ENCODE results near the gene CALCOCO1. TPM values are rescaled to one million over a fixed set of nuclear protein-coding genes. Genes with fewer than 3 reads are reported as not detected.
"Not testable (repeated sequence)": the region's sequence is repeated elsewhere in the genome, so short reads cannot be mapped to it uniquely, and the experiment has no call there.

Gene CALCOCO1
- polyA plus RNA-seq, 1 experiment: 124 TPM

DNA sequence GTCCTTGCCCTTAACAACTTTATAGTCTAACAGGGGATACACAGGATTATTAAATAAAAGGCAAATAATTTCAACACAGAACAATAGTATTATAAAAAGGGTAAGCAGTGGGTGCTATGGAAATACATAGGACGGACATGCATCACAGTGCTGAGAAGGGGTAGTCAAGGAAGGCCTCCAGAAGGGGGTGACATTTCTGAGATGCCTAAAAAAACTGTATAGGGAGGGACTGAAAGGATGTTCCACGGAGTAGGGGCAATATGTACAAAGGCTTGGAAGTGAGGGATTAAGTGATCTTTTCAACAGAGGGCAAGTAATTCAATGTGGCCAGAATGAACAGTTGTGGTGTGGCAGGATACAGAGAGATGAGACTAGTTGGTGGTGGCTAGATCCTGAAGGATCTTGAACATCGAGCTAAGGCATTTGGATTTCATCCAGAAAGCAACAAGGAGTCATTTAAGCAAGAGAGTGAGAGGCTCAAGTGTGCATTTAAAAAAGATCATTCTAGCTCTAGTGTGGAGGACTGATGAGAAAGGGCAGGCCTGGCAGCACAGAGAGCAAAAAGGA, 42.5 kb downstream of the CALCOCO1 start:
- POLR2A ChIA-PET: no interaction called here
- no peak for DNase-seq (ENCODE audit: low read depth, low spot score)
- no peak for TF ChIP-seq CTCF (IDR thresholded peaks at IDR 0.05; ENCODE audit: low read depth, low read length)
- Histone ChIP-seq H3K9me3 (ENCODE audit: control insufficient read depth, insufficient read depth, low read length) (no peaks in the 10 kb centered on the region), H3K27ac (ENCODE audit: low read depth, low read length) (no peak overlapping the region), H3K27me3 (ENCODE audit: control insufficient read depth, insufficient read depth, low read length) (peaks cover 9% of the 10 kb centered on the region), H3K4me3 (ENCODE audit: low read depth, low read length) (no peak overlapping the region)
- CTCF ChIA-PET: interaction anchor here (1.5 to 2.7 kb wide), 2 partner anchors 61 to 141 kb away, joined by 3 to 8 read pairs; no protein-coding TSS in a partner anchor

- no peak overlapping the region for H3K4me3 ChIP-seq (ENCODE audit: low read depth, low read length)
- H3K27ac ChIP-seq (ENCODE audit: low read depth, low read length): no peak overlapping the region
- H3K9me3 ChIP-seq (ENCODE audit: control insufficient read depth, insufficient read depth, low read length): no peaks in the 10 kb centered on the region
- H3K27me3 ChIP-seq (ENCODE audit: control insufficient read depth, insufficient read depth, low read length): peaks cover 8% of the 10 kb centered on the region
- no peak for DNase-seq (ENCODE audit: low read depth, low spot score)
- ChIA-PET CTCF (interaction anchor here (1.5 kb wide), 1 partner anchor 140 kb away, joined by 3 read pairs; no protein-coding TSS in a partner anchor), POLR2A (no interaction called here)
- no peak for TF ChIP-seq CTCF (IDR thresholded peaks at IDR 0.05; ENCODE audit: low read depth, low read length)
Measured at GRCh38 chr12:53683983-53684382, 43.3 kb downstream of the CALCOCO1 start.

DNA sequence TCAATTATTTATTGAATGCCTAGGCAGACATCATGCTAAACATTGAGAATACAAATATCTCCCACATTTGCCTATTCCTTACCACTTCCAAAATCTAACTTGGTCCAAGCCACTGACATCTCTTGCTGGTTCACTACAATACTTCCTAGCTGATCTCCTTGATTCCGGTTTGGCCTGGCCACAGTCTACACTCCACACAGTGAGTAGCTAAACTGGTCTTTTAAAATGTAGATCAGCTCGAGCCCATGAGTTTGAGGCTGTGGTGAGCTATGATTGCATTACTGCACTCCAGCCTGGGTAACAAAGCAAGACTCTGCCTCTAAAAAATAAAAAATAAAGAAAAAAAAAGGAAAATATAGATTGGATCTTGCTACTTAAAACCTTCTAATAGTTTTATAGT, 43.8 kb downstream of the CALCOCO1 start:
- ChIA-PET CTCF (interaction anchor here (0.6 to 1.2 kb wide), 5 partner anchors 19 to 524 kb away, joined by 3 to 6 read pairs (median 4); no protein-coding TSS in a partner anchor), POLR2A (no interaction called here)
- DNase-seq (ENCODE audit: low read depth, low spot score): no peak
- Histone ChIP-seq H3K27ac (ENCODE audit: low read depth, low read length) (no peak overlapping the region), H3K27me3 (ENCODE audit: control insufficient read depth, insufficient read depth, low read length) (peaks cover 6% of the 10 kb centered on the region), H3K4me3 (ENCODE audit: low read depth, low read length) (no peak overlapping the region), H3K9me3 (ENCODE audit: control insufficient read depth, insufficient read depth, low read length) (no peaks in the 10 kb centered on the region)
- no peak for TF ChIP-seq CTCF (IDR thresholded peaks at IDR 0.05; ENCODE audit: low read depth, low read length)

DNA sequence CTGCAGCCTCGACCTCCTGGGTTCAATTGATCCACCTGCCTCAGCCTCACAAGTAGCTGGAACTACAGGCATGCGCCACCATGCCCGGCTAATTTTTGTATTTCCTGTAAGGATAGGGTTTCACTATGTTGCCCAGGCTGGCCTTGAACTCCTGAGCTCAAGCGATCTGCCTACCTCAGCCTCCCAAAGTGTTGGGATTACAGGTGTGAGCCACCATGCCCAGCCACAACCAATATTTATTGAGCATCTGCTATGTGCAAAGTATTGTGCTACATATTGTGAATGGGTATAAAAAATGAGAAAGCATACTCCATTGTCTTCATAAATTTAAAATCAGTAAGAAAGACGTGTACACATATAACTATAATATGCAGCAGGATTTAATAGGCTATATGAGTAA, 47.2 kb downstream of the CALCOCO1 start:
- H3K27me3 ChIP-seq (ENCODE audit: control insufficient read depth, insufficient read depth, low read length); H3K9me3 ChIP-seq (ENCODE audit: control insufficient read depth, insufficient read depth, low read length); H3K4me3 ChIP-seq (ENCODE audit: low read depth, low read length); H3K27ac ChIP-seq (ENCODE audit: low read depth, low read length); POLR2A ChIA-PET; DNase-seq (ENCODE audit: low read depth, low spot score): not testable (repeated sequence)
- CTCF ChIA-PET: interaction anchor here (1.2 kb wide), 1 partner anchor 66 kb away, joined by 4 read pairs; no protein-coding TSS in a partner anchor

GRCh38 chr12:53677800-53678148, 49.5 kb downstream of the CALCOCO1 start:
- ChIA-PET CTCF (interaction anchor here (0.6 to 5.2 kb wide), 6 partner anchors 17 to 135 kb away, joined by 3 to 103 read pairs (median 5); no protein-coding TSS in a partner anchor), POLR2A (no interaction called here)
- H3K27me3 ChIP-seq (ENCODE audit: control insufficient read depth, insufficient read depth, low read length): no peaks in the 10 kb centered on the region
- peak overlapping the region; percentile 91 for H3K27ac ChIP-seq (ENCODE audit: low read depth, low read length)
- no peak overlapping the region for H3K4me3 ChIP-seq (ENCODE audit: low read depth, low read length)
- no peak for TF ChIP-seq CTCF (IDR thresholded peaks at IDR 0.05; ENCODE audit: low read depth, low read length)
- no peaks in the 10 kb centered on the region for H3K9me3 ChIP-seq (ENCODE audit: control insufficient read depth, insufficient read depth, low read length)
- DNase-seq (ENCODE audit: low read depth, low spot score): no peak
